ENCODE measurements around the gene ZNF804A.
"Not testable (repeated sequence)": the region's sequence is repeated elsewhere in the genome, so short reads cannot be mapped to it uniquely, and the experiment has no call there.

The ZNF804A gene

GRCh38 chr2:184727813-184728212 is 129.5 kb downstream of the ZNF804A start:
- no peak for DNase-seq (ENCODE audit: low read depth, low spot score)

GRCh38 chr2:184728411-184728810 is 130.1 kb downstream of the ZNF804A start:
- DNase-seq (ENCODE audit: low read depth, low spot score) = no peak

GRCh38 chr2:184729581-184729980 is 131.3 kb downstream of the ZNF804A start:
- DNase-seq (ENCODE audit: low read depth, low spot score) = no peak

DNA sequence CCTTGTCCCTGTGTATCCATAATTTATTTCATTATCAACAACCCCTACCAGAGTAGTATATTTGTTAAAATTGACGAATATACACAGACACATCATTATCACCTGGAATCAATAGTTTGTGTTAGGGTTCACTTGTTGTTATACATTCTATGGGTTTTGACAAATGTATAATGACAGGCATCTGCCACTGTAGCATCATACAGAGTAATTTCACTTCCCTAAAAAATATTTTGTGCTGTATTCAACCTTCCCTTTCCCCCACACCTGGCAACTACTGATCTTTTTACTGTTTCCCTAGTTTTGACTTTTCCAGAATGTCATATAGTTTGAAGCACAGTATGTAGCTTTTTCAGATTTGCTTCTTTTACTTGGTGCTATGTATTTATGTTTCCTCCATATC is 132.0 kb downstream of the ZNF804A start:
- no peak for DNase-seq (ENCODE audit: low read depth, low spot score)

DNA sequence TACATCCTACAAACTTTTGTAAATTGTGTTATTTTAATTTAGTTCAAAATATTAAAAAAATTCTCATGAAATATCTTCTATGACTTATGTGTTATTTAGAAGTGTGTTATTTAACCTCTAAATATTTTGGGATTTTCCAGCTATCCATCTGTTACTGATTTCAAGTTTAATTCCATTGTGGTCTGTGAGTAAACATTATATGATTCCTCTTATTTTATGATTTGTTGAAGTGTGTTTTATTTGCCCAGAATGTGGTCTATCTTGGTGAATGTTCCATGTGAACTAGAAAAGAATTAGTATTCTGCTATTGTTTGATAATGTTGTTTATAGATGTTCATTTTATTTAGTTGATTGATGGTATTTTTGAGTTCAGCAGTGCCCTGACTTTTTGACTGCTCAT is 136.0 kb downstream of the ZNF804A start:
- DNase-seq (ENCODE audit: low read depth, low spot score) = no peak

DNA sequence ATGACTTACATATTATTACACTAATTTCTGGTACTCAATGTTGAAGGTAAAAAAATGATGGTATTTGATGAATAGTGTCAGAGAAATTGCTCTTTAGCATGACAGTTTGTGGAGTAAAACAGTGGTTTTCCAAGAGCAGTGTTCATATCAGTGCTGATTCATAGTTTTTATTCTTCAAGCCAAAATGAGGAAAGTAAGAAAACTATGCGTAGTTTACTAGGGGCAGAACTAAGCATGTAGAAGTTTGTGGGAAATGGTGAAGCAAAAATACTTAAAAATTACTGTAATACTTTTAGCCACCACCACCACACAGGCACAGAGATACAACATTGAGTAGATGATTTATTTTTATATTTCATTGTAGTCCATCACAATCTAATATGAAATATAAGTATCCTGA is 137.3 kb downstream of the ZNF804A start:
- DNase-seq (ENCODE audit: low read depth, low spot score) = no peak

GRCh38 chr2:184743096-184743495 is 144.8 kb downstream of the ZNF804A start:
- DNase-seq (ENCODE audit: low read depth, low spot score) = no peak

DNA sequence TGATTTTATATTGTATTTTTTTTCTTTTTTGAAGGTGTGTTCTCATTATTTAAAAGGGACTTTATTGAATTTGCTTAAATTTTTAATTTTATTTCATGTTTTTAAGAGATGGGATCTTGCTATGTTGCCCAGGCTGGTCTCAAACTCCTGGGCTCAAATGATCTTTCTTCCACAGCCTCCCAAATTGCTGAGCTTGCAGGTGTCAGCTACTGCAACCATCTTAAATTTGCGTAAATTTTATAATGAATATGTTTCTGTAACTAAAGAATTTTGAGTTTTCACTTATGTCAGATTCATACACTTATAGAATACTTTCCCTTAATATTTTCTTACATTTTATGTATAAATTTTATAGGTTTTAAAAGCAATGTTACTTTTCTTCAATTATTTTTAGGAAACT is 157.8 kb downstream of the ZNF804A start:
- no peak for DNase-seq (ENCODE audit: low read depth, low spot score)

GRCh38 chr2:184756885-184757284 is 158.6 kb downstream of the ZNF804A start:
- no peak for DNase-seq (ENCODE audit: low read depth, low spot score)

DNA sequence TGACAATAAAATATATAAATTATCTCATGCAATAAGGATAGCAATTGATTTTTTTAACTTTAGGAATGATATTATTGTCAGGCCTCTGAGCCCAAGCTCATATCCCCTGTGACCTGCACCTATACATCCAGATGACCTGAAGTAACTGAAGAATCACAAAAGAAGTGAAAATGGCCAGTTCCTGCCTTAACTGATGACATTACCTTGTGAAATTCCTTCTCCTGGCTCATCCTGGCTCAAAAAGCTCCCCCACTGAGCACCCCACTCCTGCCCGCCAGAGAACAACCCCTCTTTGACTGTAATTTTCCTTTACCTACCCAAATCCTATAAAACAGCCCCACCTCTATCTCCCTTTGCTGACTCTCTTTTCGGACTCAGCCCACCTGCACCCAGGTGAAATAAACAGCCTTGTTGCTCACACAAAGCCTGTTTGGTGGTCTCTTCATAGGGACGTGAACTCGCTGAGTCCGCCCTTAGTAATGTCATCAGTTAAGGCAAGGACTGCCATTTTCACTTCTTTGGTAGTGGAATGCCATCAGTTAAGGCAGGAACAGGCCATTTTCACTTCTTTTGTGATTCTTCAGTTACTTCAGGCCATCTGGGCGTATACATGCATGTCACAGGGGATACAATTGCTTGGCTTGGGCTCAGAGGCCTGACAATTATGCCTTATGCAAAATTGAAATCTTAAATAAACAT is 161.4 kb downstream of the ZNF804A start:
- not testable (repeated sequence) for DNase-seq (ENCODE audit: low read depth, low spot score)

DNA sequence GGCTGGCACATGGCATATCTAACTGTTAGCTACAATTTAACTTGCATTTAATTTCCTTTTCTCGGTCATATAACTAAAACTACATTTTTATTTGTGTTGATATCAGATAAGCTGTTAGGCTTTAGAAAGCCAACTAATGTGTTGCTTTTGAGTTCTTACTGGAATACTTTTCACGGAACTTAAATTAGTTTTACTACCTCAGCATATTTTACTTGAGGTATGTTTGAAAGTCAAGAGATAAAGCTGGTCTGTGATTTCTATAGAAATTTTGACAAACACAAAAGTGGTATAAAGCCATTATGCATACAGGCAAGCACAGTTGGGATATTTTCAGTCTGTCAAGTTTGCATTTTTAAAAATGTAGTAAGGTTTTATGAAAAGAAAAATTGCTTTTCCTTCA is 162.6 kb downstream of the ZNF804A start:
- DNase-seq (ENCODE audit: low read depth, low spot score) = no peak

GRCh38 chr2:184765112-184765895 is 167.0 kb downstream of the ZNF804A start:
- no peak for DNase-seq (ENCODE audit: low read depth, low spot score)

- DNase-seq (ENCODE audit: low read depth, low spot score) = no peak
Measured at GRCh38 chr2:184767059-184767458, 168.7 kb downstream of the ZNF804A start.

- no peak for DNase-seq (ENCODE audit: low read depth, low spot score)
Measured at GRCh38 chr2:184769023-184769422, 170.7 kb downstream of the ZNF804A start.

- no peak for DNase-seq (ENCODE audit: low read depth, low spot score)
Measured at GRCh38 chr2:184769686-184770085, 171.4 kb downstream of the ZNF804A start.

DNA sequence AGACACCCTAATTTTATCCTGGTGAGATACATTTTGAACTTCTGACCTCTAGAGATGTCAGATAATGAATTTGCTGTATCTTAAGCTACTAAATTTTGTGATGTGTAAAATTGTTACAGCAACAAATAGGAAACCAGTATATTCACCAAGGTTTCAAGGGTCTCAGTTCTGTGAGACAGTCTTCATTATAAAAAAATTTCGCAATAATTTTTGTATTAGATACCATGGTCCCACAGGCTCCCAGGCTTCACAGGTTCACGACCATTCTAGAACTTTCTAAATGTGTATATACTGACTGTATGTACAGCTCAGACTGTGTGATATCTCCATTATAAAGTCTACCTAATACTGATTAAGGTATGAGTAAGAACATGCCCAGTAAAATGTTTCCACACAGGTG is 181.4 kb downstream of the ZNF804A start:
- no peak for DNase-seq (ENCODE audit: low read depth, low spot score)

GRCh38 chr2:184780384-184780783 is 182.1 kb downstream of the ZNF804A start:
- DNase-seq (ENCODE audit: low read depth, low spot score) = no peak

- DNase-seq (ENCODE audit: low read depth, low spot score) = no peak
Measured at GRCh38 chr2:184780944-184781343, 182.6 kb downstream of the ZNF804A start.

DNA sequence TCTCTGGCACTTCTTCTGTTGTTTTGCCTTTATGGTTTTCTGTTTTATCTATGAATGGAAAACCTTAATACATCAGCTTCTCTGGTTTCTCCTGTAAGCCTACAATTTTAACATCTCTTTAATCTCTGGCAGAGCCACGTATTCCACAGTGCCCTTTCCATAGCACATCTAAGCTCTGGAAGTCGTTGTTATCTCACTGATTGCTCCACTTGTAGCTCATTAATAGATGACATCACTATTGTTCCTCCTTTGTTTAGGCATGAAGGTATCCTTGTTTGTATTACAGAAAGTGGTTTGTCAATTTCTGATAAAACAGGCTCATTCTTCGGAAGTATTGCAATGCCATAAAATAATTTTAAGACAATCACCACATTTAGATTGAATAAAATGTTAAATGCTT is 185.2 kb downstream of the ZNF804A start:
- no peak for DNase-seq (ENCODE audit: low read depth, low spot score)

- no peak for DNase-seq (ENCODE audit: low read depth, low spot score)
Measured at GRCh38 chr2:184793176-184793575, 194.8 kb downstream of the ZNF804A start.

- DNase-seq (ENCODE audit: low read depth, low spot score) = no peak
Measured at GRCh38 chr2:184799379-184799778, 201.1 kb downstream of the ZNF804A start.

DNA sequence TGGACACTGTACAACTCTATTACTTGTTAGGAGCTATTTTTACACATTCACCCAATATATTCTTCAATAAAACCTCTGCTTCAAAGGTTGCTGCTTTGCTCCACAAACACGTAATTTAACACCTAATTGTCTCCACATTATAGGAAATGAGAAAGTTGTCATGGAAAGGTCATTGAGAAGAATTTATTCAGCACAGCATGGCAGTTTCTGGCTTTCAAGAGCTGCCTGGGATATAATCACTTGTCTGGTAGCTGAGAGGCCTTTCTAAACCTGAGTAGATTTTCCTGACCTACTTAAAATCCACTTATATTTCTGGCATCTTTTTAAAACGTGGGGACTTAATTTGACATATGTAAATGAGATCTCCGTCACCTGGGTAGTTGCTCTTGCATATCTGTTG is 216.1 kb downstream of the ZNF804A start:
- DNase-seq (ENCODE audit: low read depth, low spot score) = no peak

DNA sequence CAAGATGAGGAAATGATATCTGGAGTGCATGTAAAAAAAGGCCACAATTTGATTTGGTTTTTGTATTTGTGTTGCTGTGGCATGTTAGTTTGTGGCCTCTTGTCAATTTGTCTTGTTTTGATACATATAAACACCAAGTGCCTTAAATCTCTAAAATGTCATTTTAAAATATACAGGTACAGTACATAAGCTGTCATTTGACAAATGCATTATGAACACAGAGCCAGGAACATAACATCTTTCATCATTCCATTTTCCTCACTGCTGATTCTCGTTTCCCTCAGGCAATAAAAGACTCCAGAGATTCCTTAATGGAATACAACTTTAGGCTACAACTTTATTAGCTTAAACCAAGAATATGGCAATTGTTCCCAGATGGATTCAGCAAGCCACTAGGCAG is 217.5 kb downstream of the ZNF804A start:
- DNase-seq (ENCODE audit: low read depth, low spot score) = no peak

All from activated naive CD8-positive, alpha-beta T cell treated with anti-CD3 and anti-CD28 coated beads, Interleukin-2, amount 50 U/mL, for 16 hours (primary cell).